ENCODE measurements around the gene NAA80.

DNA sequence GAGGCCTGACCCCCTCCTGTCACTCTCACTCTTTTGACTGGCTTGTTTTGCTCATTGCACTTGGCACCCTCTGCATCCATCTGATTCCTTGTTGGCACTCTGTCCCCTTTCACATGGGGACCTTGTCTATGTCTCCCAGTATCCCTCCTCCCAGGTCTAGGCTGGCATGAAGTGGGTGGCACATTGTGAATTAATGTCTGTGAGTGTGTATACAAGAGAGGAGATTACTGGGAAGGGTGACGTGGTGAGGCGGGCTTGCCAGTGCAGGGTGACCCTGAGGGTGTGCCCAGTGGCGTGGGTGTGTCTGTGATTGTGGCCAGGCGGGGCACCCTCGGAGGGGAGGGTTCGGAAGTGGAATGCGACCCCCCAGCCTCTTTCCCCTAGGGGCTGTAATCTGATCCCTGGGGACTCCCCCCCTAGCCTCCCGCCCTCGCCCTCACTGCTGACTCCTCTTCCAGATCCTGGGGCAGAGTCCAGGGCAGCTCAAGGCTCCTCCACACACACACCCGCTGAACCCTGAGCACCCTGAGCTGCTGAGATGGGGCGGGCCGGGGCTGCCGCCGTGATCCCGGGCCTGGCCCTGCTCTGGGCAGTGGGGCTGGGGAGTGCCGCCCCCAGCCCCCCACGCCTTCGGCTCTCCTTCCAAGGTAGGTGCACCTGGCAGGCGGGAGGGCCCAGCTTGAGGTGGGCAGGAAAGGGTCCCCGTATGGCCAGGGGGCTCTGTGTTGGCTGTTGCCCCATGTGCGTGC, 30.3 kb downstream of the NAA80 start, which contains the start of gene SEMA3B:
- TF ChIP-seq, protein P1, sequence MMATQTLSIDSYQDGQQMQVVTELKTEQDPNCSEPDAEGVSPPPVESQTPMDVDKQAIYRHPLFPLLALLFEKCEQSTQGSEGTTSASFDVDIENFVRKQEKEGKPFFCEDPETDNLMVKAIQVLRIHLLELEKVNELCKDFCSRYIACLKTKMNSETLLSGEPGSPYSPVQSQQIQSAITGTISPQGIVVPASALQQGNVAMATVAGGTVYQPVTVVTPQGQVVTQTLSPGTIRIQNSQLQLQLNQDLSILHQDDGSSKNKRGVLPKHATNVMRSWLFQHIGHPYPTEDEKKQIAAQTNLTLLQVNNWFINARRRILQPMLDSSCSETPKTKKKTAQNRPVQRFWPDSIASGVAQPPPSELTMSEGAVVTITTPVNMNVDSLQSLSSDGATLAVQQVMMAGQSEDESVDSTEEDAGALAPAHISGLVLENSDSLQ (IDR thresholded peaks at IDR 0.05) = no peak
- TF ChIP-seq LEF1 (IDR thresholded peaks at IDR 0.05; ENCODE audit: borderline replicate concordance) (no peak), ZNF384 (IDR thresholded peaks at IDR 0.05) (no peak), CTBP1 (IDR thresholded peaks at IDR 0.05; ENCODE audit: borderline replicate concordance) (no peak), BHLHE40 (IDR thresholded peaks at IDR 0.05; ENCODE audit: borderline replicate concordance) (no peak), TARDBP (IDR thresholded peaks at IDR 0.05) (no peak), FOXM1 (IDR thresholded peaks at IDR 0.05; ENCODE audit: borderline replicate concordance) (no peak), FOXK2 (IDR thresholded peaks at IDR 0.05) (no peak), SP1 (IDR thresholded peaks at IDR 0.05) (no peak), HDGF (IDR thresholded peaks at IDR 0.05; ENCODE audit: borderline replicate concordance) (no peak), NFRKB (IDR thresholded peaks at IDR 0.05) (no peak), ARNT (IDR thresholded peaks at IDR 0.05) (no peak), SUZ12 (IDR thresholded peaks at IDR 0.05) (no peak), L3MBTL2 (conservative IDR thresholded peaks at IDR 0.05) (no peak)
